Epithelial cell of proximal tubule (primary cell): ENCODE results near the gene AP2A1. TPM values are rescaled to one million over a fixed set of nuclear protein-coding genes. Genes with fewer than 3 reads are reported as not detected.
"Not testable (repeated sequence)": the region's sequence is repeated elsewhere in the genome, so short reads cannot be mapped to it uniquely, and the experiment has no call there.

Source experiments
- DNase-seq: peaks from one replicate; pipeline ENCODE4 v3.0.0-alpha.2; 2011; ENCODE audit warnings: low read depth
- H3K4me3 ChIP-seq: 2 replicates; pipeline ENCODE4 v1.5.1; 2011; ENCODE audit warnings: low read depth, mild to moderate bottlenecking, low read length
- total RNA-seq: library from RNA; depleted of rRNA; stranded (reverse); fragments of >200 nt; gene quantifications from 2 replicates; pipeline ENCODE4 v1.2.3, GENCODE V29; 2015
- TF ChIP-seq, protein P1 (sequence below): conservative IDR thresholded peaks from 2 replicates; pipeline ENCODE4 v1.5.1; 2012; ENCODE audit warnings: low read depth, mild to moderate bottlenecking, low read length

AP2A1 gene
- total RNA-seq: 98.2 and 103 TPM in 2 replicates

DNA sequence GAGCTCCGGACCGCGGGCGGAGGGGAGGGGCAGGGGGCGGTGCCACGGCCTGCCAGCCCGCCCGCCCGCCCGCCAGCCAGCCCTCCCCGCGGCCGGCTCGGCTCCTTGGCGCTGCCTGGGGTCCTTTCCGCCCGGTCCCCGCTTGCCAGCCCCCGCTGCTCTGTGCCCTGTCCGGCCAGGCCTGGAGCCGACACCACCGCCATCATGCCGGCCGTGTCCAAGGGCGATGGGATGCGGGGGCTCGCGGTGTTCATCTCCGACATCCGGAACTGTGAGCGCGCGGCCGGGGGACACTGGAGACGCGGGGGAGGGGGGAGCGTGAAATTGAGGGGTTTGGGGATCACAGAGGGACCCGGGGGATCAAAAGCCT is at the start of gene AP2A1:
Gene AP2A1 (plus strand): TSS at position 72 of the 370 bp plus-strand sequence. CDS start 133 bp downstream, at position 205.
- TF ChIP-seq, protein P1, sequence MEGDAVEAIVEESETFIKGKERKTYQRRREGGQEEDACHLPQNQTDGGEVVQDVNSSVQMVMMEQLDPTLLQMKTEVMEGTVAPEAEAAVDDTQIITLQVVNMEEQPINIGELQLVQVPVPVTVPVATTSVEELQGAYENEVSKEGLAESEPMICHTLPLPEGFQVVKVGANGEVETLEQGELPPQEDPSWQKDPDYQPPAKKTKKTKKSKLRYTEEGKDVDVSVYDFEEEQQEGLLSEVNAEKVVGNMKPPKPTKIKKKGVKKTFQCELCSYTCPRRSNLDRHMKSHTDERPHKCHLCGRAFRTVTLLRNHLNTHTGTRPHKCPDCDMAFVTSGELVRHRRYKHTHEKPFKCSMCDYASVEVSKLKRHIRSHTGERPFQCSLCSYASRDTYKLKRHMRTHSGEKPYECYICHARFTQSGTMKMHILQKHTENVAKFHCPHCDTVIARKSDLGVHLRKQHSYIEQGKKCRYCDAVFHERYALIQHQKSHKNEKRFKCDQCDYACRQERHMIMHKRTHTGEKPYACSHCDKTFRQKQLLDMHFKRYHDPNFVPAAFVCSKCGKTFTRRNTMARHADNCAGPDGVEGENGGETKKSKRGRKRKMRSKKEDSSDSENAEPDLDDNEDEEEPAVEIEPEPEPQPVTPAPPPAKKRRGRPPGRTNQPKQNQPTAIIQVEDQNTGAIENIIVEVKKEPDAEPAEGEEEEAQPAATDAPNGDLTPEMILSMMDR: no peak
- no peak for DNase-seq
- peak within 1 kb of the TSS; percentile 98 for H3K4me3 ChIP-seq

DNA sequence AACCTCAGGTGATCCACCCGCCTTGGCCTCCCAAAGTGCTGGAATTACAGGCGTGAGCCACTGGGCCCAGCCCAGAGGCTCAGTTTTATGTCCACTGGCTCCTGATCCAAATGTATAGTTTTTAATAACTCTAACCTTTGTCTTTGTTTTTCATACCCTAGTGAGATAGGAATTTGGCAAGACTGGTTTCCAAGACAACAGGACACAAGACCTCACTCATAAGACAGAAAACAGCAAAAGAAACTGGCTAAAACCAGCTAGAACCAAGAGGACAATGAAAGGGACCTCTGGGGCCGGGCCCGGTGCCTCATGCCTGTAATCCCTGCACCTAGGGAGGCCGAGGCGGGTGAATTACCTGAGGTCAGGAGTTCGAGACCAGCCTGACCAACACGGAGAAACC is 48.3 kb upstream of the AP2A1 start:
- DNase-seq: no peak
- H3K4me3 ChIP-seq: no peak overlapping the region
- TF ChIP-seq, protein P1: no peak

DNA sequence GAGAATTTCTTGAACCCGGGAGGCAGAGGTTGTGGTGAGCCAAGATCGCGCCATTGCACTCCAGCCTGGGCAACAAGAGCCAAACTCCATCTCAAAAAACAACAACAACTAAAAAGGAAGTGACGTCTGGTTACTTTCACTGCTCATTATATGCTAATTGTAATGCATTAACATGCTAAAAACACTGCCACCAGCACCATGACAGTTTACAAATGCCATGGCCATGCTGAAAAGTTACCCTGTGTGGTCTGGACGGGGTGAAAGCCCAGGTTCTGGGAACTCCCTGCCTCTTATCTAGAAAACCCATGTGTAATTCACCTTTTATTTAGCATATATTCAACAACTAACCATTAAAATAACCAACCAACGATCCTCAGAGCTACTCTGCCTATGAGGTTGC is 47.8 kb upstream of the AP2A1 start:
- no peak for DNase-seq
- TF ChIP-seq, protein P1: no peak
- H3K4me3 ChIP-seq: no peak overlapping the region

DNA sequence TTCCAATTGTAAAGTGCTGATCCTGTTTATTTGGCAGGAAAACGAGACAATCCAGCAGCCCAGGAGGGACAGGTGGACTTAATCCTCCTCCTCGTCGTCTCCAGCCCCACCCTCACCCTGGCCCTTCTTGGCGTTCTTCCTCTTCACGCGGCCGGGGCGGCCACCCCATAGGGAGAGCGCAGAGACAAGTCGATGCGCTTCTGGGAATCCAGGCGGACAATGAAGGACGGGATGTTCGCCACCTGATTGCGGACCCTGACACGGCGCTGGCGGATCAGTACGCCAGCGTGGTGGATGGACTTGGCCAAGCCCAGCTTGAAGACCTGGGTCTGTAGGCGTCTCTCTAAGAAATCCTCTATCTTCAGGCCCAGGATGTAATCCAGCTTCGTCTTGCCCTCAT is 47.4 kb upstream of the AP2A1 start:
- DNase-seq, H3K4me3 ChIP-seq: not testable (repeated sequence)

DNA sequence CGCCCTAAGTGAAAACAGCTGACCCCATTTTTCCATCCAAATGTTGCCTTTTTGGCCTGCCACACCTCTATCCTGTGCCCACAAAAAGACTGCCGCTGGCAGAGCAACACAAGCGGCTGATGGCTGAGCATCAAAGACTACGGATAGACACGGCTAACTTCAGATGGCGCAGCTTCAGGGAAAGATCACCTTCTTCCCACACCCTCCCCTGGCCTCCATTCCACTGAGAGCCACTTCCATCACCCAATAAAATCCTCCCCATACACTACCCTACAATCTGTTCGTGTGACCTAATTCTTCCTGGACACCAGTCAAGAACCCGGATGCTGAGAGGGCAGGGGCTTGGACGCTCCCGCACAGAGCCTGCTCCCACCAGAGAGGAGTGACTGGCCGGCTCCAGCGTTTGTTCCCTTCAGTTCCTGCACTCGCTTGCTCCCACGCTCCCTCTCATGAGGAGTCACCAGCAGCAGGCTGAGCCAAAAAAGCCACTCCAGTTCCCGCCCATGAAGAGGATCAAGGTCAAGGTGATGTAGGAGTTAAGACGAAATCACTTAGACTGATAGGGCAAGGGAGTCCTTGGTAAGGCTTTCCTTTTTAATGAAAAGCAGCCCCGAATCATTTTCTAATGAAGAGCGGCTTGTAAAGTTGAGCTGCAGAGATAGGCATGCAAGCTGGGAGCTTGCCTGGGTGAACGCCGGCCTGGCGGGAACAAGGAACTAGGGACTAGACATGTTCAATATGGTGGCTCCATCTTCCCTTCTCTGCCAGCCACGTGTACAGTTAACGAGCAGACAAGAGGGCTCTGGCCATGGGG is 39.4 kb upstream of the AP2A1 start:
- DNase-seq: no peak
- TF ChIP-seq, protein P1: no peak
- no peak overlapping the region for H3K4me3 ChIP-seq

DNA sequence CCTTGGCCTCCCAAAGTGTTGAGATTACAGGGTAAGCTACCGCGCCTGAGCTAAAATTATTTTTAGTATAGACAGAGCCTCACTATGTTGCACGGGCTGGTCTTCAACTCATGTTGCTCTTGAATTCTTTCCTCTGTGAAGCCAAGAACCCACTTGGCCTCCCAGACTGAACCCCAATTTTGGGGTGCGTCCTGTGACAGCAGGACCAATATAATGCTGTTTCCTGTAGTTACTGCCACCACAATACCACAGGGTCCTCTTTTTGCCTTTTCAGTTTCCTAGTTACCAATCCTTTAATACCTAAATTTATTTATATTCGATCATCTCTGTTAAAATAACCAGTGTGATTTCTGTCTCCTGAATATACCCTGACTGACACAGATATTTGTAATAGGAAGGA is 36.6 kb upstream of the AP2A1 start:
- no peak for DNase-seq
- TF ChIP-seq, protein P1: no peak
- H3K4me3 ChIP-seq: no peak overlapping the region

DNA sequence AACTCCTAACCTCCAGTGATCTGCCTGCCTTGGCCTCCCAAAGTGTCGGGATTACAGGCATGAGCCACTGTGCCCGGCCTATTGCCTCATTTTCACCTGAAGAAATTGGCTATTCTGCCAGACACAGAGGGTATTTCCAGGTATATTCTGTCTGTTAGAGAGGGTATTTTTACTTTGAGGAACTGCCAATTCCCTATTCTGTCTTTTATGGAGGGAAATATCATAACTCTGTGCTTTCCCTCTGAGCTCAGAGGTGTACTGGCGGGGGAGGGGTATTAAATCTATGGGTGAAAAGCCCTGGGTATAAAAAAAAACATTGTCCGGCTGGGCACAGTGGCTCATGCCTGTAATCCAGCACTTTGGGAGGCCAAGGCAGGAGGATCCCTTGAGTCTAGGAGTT is 28.5 kb upstream of the AP2A1 start:
- DNase-seq: no peak
- H3K4me3 ChIP-seq: no peak overlapping the region
- TF ChIP-seq, protein P1: no peak
